Thoracic aorta (tissue), 2 donors: ENCODE results near the gene MYLIP. TPM values are rescaled to one million over a fixed set of nuclear protein-coding genes. Genes with fewer than 3 reads are reported as not detected.

Experiments used
- ATAC-seq: fragments of 150-250 bp; one replicate; pipeline ENCODE4 v1.8.0; 2017; ENCODE audit warnings: low read depth; ENCODE audit not compliant: insufficient number of reproducible peaks, low FRiP score
- DNase-seq: peaks from one replicate; pipeline ENCODE4 v3.0.0-alpha.2; 2020; ENCODE audit warnings: low spot score
- H3K27ac ChIP-seq, 2 donors: fragments of 200-600 bp; sonication (generic); 1 replicate in 1 of 2; 2 replicates in 1 of 2; pipeline ENCODE4 v1.5.1; 2016; ENCODE audit warnings: mild to moderate bottlenecking in 2 of 2, moderate library complexity in 2 of 2
- H3K27me3 ChIP-seq: fragments of 200-600 bp; sonication (generic); replicated peaks from 2 replicates; pipeline ENCODE4 v1.6.0; 2016; ENCODE audit warnings: mild to moderate bottlenecking; ENCODE audit not compliant: insufficient read depth
- H3K36me3 ChIP-seq: fragments of 200-600 bp; sonication (generic); one replicate; pipeline ENCODE4 v1.5.1; 2016
- H3K4me1 ChIP-seq, 2 donors: fragments of 200-600 bp; sonication (generic); 1 replicate in 1 of 2; 2 replicates in 1 of 2; pipeline versions ENCODE4 v1.5.1 to v1.6.0; 2016; ENCODE audit warnings: low read depth in 2 of 2, mild to moderate bottlenecking in 1 of 2; ENCODE audit not compliant: control insufficient read depth in 1 of 2
- H3K4me3 ChIP-seq: fragments of 200-600 bp; sonication (generic); 2 replicates; pipeline ENCODE4 v1.5.1; 2016; ENCODE audit warnings: mild to moderate bottlenecking
- H3K9me3 ChIP-seq: fragments of 200-600 bp; sonication (generic); 2 replicates; pipeline ENCODE4 v1.5.1; 2016
- total RNA-seq, 2 donors: library from RNA; depleted of rRNA; stranded (reverse); fragments of >200 nt; gene quantifications; one replicate each; pipeline versions ENCODE4 v1.1.0 to v1.2.3, GENCODE V29; 2016
- TF ChIP-seq, protein P1 (sequence below): fragments of 200-600 bp; sonication (generic); IDR thresholded peaks from one replicate; pipeline ENCODE4 v1.5.1; 2019; ENCODE audit warnings: antibody characterized with exemption

The MYLIP gene
- total RNA-seq, 2 donors from 2014 or later, result 90.4 to 97.2 TPM

DNA sequence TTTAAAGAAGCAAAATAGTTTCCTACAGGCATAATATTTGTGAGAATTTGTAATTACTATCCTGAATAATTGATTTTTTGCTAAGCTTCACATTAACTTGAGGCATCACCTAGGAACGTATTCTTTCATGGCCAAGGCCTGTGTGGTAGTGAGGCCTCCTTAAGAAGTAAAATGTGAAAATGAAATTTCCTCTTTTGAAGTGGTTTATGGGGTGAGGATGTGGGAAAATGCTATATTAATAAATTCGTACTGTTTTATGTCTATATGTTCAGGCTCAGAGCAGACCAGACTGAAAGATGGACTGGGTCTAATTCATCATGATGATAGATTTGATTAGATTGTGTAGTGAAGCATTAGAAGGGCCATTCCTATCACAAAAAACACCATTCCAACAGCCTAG lies 33.1 kb downstream of the MYLIP start:
- Histone ChIP-seq H3K36me3 (no peaks in the 10 kb centered on the region), H3K4me1 (no peaks in the 10 kb centered on the region), H3K4me3 (no peak overlapping the region), H3K27me3 (no peaks in the 10 kb centered on the region), H3K27ac (no peak overlapping the region), H3K9me3 (no peaks in the 10 kb centered on the region)
- ATAC-seq (no peak), DNase-seq (no peak)
- TF ChIP-seq, protein P1, sequence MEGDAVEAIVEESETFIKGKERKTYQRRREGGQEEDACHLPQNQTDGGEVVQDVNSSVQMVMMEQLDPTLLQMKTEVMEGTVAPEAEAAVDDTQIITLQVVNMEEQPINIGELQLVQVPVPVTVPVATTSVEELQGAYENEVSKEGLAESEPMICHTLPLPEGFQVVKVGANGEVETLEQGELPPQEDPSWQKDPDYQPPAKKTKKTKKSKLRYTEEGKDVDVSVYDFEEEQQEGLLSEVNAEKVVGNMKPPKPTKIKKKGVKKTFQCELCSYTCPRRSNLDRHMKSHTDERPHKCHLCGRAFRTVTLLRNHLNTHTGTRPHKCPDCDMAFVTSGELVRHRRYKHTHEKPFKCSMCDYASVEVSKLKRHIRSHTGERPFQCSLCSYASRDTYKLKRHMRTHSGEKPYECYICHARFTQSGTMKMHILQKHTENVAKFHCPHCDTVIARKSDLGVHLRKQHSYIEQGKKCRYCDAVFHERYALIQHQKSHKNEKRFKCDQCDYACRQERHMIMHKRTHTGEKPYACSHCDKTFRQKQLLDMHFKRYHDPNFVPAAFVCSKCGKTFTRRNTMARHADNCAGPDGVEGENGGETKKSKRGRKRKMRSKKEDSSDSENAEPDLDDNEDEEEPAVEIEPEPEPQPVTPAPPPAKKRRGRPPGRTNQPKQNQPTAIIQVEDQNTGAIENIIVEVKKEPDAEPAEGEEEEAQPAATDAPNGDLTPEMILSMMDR, result no peak

DNA sequence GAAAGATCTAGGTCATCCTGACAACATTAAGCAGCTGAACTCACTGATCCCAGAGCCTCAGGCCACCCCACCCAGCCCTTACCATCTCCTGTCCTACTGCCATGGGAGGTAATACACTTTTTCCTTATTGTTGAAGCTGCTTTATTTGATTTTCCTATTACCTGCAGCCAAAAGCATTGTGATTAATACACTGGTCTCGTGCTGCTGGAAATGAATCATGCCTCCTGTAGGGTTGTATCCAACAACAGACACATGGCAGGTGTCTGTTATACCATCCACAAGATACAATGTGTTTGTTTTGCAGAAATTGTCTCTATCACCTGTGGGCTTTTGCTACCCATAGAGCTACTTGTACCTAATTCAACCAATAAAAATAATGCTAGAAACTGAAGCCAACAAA lies 34.2 kb downstream of the MYLIP start:
- H3K4me3 ChIP-seq, result no peak overlapping the region
- ATAC-seq, result no peak
- no peaks in the 10 kb centered on the region for H3K36me3 ChIP-seq
- no peaks in the 10 kb centered on the region for H3K27me3 ChIP-seq
- no peaks in the 10 kb centered on the region for H3K4me1 ChIP-seq
- no peak for DNase-seq
- no peak overlapping the region for H3K27ac ChIP-seq
- TF ChIP-seq, protein P1, result no peak
- H3K9me3 ChIP-seq, result no peaks in the 10 kb centered on the region

DNA sequence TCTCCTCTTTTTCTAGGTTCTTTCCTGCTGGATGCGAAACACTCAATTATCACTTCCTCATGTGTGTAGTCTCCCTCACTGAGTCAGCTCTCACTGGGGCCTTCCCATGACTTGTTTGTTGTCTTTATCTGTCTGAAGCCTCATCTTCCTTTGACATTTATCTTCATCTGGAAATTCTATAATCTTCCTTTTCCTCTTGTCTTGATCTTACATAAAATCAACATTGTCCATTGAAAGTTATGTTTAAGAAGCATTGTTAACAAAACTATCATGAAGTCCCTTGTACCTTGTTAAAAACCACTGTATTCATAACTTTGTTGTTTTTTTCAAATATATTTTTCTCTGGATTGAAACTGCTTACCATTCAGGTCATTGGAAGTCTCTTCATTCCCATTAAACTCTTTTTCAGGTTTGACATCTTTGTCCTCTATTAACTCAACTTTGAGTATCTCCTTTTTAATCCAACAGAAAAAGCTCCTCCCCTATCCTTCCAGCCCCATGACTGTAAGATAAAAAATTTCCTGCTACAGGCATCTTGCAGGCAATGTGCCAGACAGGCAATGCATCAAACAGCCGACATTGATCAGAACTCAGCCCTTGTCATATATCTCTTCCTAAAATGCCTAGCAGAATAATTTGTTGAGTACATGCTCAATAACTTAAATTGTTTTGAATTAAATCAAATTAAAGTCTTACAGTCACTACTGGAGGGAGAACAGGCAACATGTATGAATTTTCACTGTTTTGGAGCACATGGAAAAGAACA lies 34.8 kb downstream of the MYLIP start:
- Histone ChIP-seq H3K4me3 (no peak overlapping the region), H3K9me3 (no peaks in the 10 kb centered on the region), H3K36me3 (no peaks in the 10 kb centered on the region), H3K27me3 (no peaks in the 10 kb centered on the region), H3K4me1 (no peaks in the 10 kb centered on the region), H3K27ac (no peak overlapping the region)
- TF ChIP-seq, protein P1, result no peak
- DNase-seq, result no peak
- ATAC-seq, result no peak

DNA sequence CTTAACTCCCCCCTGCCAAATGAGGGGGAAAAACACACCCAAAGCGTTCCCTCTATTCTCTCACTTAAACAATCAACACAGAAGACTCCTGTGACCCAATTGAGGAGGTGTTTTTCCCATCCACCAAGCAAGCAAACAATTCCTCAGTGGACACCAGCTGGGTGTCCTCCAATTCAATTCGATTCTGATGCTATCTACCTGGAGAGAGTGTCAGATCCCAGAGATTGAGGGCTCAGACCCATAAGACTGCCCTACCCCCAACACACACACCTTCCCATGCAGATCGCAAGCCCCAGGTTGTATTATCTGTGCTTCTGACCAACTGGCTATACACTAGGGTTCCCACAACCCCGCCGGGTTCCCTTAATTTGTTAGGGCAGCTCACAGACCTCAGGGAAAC lies 36.8 kb downstream of the MYLIP start:
- H3K9me3 ChIP-seq, result no peaks in the 10 kb centered on the region
- H3K36me3 ChIP-seq, result no peaks in the 10 kb centered on the region
- no peak overlapping the region for H3K27ac ChIP-seq
- TF ChIP-seq, protein P1, result no peak
- no peak for DNase-seq
- no peaks in the 10 kb centered on the region for H3K27me3 ChIP-seq
- no peak overlapping the region for H3K4me3 ChIP-seq
- ATAC-seq, result no peak
- no peaks in the 10 kb centered on the region for H3K4me1 ChIP-seq

DNA sequence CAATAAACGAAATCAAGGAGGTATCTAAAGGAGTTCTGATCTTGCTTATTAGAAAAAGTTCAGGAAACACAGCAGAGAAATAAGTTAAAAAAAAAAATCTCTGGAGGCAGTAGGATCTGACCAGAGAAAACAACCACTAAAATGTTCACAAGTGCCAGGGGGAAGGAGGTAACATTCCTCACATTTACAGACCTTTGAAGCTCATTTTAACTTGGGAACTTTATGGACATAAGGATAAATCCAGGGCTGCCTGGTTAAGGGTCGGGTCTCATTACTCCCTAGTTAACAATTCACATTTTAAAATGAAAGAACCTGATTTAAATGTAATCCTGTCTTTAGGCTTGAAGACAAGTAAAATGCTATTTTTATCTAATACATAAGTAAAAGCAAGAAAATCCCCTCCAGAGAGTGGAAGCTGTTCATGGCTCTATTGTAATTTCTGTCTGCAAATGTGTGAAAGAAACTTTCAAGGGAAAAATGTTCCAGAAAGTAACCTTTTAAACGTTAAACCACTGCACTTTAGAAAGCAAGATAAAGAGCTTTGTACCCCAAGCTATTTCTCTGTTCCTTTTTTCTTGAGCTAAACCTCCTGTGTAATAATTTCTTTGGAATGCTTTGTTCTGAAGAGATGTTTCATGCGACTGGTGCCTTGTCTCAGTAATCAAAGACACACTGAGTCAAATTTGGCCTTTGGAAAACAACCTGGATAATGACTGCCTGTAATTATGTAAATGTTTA lies 38.2 kb downstream of the MYLIP start:
- ATAC-seq (no peak), DNase-seq (no peak)
- Histone ChIP-seq H3K4me1 (no peaks in the 10 kb centered on the region), H3K4me3 (no peak overlapping the region), H3K27me3 (no peaks in the 10 kb centered on the region), H3K27ac (no peak overlapping the region), H3K36me3 (no peaks in the 10 kb centered on the region), H3K9me3 (no peaks in the 10 kb centered on the region)
- TF ChIP-seq, protein P1, result no peak
